ENCODE measurements around the gene SCARB1. TPM values are rescaled to one million over a fixed set of nuclear protein-coding genes. Genes with fewer than 3 reads are reported as not detected.

The SCARB1 gene
- total RNA-seq, 2 donors from 2014 or later, result 44.9 to 83.1 TPM

- Histone ChIP-seq H3K4me1 (no peaks in the 10 kb centered on the region), H3K4me3 (no peak overlapping the region), H3K27ac (no peak overlapping the region), H3K9me3 (no peaks in the 10 kb centered on the region), H3K27me3 (no peaks in the 10 kb centered on the region), H3K9ac (ENCODE audit: low read depth in 2 of 2, low read length in 2 of 2) (no peak overlapping the region), H3K36me3 (no peaks in the 10 kb centered on the region)
- intact Hi-C loops (cut with DNase I), result no loop called here
- no peak for DNase-seq
- TF ChIP-seq CTCF (IDR thresholded peaks at IDR 0.05), result no peak
These were observed 46.3 kb downstream of the SCARB1 start for GRCh38 chr12:124817076-124818000.

- no peaks in the 10 kb centered on the region for H3K9me3 ChIP-seq
- H3K9ac ChIP-seq (ENCODE audit: low read depth in 2 of 2, low read length in 2 of 2), result no peak overlapping the region
- H3K27me3 ChIP-seq, result no peaks in the 10 kb centered on the region
- H3K4me3 ChIP-seq, result no peak overlapping the region
- TF ChIP-seq CTCF (IDR thresholded peaks at IDR 0.05), result no peak
- no peaks in the 10 kb centered on the region for H3K36me3 ChIP-seq
- no peak for DNase-seq
- no peak overlapping the region for H3K27ac ChIP-seq
- H3K4me1 ChIP-seq, result no peaks in the 10 kb centered on the region
- intact Hi-C loops (cut with DNase I), result no loop called here
These were observed 47.3 kb downstream of the SCARB1 start for GRCh38 chr12:124816295-124816854.

- TF ChIP-seq CTCF (IDR thresholded peaks at IDR 0.05), result no peak
- no peak overlapping the region for H3K27ac ChIP-seq
These were observed 48.7 kb downstream of the SCARB1 start for GRCh38 chr12:124814741-124815613.

GRCh38 chr12:124813782-124814181, 49.9 kb downstream of the SCARB1 start:
- no peak for TF ChIP-seq CTCF (IDR thresholded peaks at IDR 0.05)
- H3K9ac ChIP-seq (ENCODE audit: low read depth in 2 of 2, low read length in 2 of 2), result no peak overlapping the region
- no peaks in the 10 kb centered on the region for H3K4me1 ChIP-seq
- H3K4me3 ChIP-seq, result no peak overlapping the region
- no peak overlapping the region for H3K27ac ChIP-seq
- H3K36me3 ChIP-seq, result no peaks in the 10 kb centered on the region
- intact Hi-C loops (cut with DNase I), result no loop called here
- H3K9me3 ChIP-seq, result no peaks in the 10 kb centered on the region
- DNase-seq, result no peak
- no peaks in the 10 kb centered on the region for H3K27me3 ChIP-seq

More at GRCh38 chr12:124814741-124815613, 48.7 kb downstream of the SCARB1 start:
- no peaks in the 10 kb centered on the region for H3K4me1 ChIP-seq
- H3K36me3 ChIP-seq, result no peaks in the 10 kb centered on the region
- no peaks in the 10 kb centered on the region for H3K27me3 ChIP-seq
- no peak overlapping the region for H3K4me3 ChIP-seq
- no peaks in the 10 kb centered on the region for H3K9me3 ChIP-seq
- H3K9ac ChIP-seq (ENCODE audit: low read depth in 2 of 2, low read length in 2 of 2), result no peak overlapping the region
- intact Hi-C loops (cut with DNase I), result no loop called here
- DNase-seq, result no peak

GRCh38 chr12:124812979-124813378, 50.7 kb downstream of the SCARB1 start:
- DNase-seq, result no peak
- Histone ChIP-seq H3K4me3 (no peak overlapping the region), H3K4me1 (no peaks in the 10 kb centered on the region), H3K27me3 (no peaks in the 10 kb centered on the region), H3K36me3 (no peaks in the 10 kb centered on the region), H3K9me3 (no peaks in the 10 kb centered on the region), H3K9ac (ENCODE audit: low read depth in 2 of 2, low read length in 2 of 2) (no peak overlapping the region), H3K27ac (no peak overlapping the region)
- no peak for TF ChIP-seq CTCF (IDR thresholded peaks at IDR 0.05)
- intact Hi-C loops (cut with DNase I), result no loop called here
